HG03378 (cell line): ENCODE data around the gene ACSS1.

Experiments used
- ATAC-seq: cut with Tn5 transposase; IDR thresholded peaks from one replicate; pipeline ENCODE4 v1.9.1; 2021; ENCODE audit warnings: mild to moderate bottlenecking, moderate library complexity; ENCODE audit not compliant: unreplicated experiment

The ACSS1 gene

GRCh38 chr20:25033265-25033923 lies 24.5 kb downstream of the ACSS1 start:
- ATAC-seq: no peak

- ATAC-seq: no peak
These were observed 25.3 kb downstream of the ACSS1 start for GRCh38 chr20:25032478-25033264.

GRCh38 chr20:25032065-25032477 lies 25.9 kb downstream of the ACSS1 start:
- ATAC-seq: no peak

GRCh38 chr20:25031241-25031640 lies 26.7 kb downstream of the ACSS1 start:
- no peak for ATAC-seq

- ATAC-seq: no peak
These were observed 27.2 kb downstream of the ACSS1 start for GRCh38 chr20:25030649-25031207.

- ATAC-seq: no peak
These were observed 27.8 kb downstream of the ACSS1 start for GRCh38 chr20:25030007-25030648.

DNA sequence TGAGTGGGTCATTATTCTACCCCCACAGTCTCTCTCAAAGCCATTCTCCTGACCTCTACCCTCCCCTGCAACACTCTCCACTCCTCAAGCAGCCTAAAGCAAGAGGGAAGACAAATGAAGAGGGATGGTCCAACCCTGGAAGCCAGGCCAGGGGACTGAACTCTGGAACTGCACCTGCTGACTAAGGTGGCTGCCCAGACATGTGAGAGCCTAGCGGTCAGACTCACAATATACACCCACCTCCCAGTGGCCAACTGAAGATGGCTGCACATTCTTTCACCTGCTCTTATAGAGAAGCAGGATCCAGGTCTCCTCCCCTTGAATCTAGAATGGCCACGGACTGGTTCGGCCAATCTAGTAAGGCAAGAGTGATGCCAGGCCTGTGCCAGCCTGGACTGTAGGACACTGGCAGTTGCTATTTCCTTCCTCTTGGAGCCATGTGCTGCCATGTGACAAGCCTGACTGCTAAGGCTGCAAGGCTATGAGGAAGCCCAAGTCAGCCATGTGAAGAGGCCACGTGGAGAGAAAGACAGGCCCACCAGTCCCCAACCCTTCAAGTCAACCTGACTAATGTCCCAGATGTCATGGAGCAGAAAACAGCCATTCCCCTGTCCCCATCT lies 31.8 kb downstream of the ACSS1 start:
- no peak for ATAC-seq

DNA sequence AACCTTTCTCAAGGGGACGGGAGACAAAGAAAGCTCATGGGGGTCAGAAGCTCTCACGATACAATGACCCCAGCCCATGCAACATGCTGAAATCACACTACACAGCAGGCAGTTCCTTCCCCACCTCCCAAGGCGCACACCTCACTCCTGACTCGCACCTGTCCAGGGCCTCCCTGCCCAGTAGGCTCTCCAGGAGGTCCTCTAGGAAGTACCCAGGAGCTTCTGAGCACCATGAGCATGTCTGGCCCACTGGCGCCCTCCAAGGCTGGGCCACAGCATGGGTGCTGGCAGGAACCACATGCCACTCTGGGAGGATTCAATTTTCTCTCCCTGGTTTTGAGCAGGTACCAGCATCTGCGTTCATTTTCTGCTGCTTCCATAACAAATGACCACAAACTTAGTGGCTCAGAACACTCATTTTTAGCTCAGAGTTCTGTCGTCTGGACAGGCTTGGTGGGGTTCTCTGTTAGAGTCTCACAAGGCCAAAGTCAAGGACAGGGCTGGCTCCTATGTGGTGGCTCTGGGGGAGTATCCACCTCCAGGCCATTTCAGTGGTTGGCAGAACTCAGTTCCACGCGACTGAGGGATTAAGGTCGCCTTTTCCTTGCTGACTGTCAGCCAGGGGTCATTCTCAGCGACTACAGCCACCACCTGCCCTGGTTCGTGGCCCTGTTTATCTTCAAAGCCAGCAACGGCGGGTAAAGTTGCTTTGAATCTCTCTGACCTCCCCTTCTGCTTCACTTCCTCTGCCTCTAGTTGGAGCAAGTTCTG lies 32.7 kb downstream of the ACSS1 start:
- ATAC-seq: no peak

- ATAC-seq: no peak
These were observed 33.8 kb downstream of the ACSS1 start for GRCh38 chr20:25024171-25024570.

GRCh38 chr20:25023356-25023755 lies 34.6 kb downstream of the ACSS1 start:
- ATAC-seq: no peak

DNA sequence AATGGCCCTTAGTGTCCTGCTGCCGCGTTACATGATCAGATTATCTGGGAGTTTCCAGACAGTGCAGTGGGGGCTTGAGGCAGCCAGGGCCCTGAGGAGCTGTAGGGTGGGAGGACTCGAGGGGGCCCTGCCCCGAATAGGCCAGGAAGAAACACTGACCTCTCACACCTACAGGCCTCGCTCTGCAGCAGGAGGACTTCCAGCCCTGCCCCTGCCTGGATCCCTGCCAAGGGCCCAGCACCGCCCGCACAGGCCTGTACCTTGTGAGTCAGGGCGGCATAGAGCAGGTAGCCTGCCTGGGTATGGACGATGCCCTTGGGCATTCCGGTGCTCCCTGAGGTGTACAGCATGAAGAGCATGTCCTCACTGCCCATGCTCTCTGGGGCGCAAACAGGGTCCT lies 35.3 kb downstream of the ACSS1 start:
- ATAC-seq: no peak

DNA sequence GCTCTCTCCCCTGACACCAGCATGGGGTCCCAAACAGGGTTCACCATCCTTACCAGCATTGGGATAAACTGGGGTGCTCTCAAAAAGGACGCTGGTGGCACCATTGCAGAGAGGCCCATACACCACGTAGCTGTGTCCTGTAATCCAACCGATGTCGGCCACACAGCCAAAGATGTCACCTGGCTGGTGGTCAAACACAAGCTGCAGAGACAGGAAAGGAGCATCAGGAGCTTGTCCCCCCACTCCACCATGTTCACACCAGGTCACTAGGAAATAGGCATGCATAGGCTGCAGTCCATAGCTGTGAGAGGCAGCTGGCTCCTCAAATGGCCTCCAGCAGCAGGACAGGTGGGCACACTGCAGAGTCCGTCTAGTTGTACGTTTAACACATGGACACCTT lies 36.6 kb downstream of the ACSS1 start:
- ATAC-seq: no peak

DNA sequence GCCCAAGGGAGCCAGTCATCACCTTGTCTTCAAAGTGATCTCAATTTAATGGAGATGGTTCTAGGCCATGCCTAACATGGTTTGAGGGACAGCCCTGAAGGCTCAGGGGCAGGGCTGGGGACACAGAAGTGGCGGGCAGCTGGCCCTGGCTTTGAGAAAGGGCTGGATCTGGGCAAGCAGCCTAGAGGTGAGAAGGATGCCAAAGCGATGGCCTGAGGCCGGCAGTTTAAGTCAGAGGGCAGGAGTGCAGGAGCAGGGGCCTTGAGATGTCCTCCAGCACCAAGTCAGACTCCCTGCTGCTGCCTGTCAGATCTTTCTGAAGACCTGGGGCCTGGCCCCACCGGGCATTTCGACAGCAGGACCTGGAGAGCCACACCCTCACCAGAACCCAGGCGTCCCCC lies 37.0 kb downstream of the ACSS1 start:
- no peak for ATAC-seq

DNA sequence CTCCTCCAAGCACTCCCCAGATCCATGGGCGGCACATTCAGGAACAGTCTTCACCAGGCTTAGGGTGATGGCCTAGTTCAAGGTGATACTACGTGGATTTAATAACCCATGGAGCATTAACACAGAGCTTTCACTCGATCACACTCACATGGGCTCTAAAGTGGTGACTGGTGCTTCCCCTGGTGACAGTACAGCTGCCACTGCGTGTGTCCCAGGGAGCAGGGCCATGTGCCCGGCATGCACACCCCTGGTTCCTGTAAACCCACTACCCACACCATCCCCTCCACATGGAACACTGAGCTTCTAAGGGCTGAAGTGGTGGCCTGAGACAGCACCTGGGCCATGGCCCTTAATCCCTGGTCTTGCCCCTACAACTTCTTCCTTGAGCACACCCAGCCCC lies 37.6 kb downstream of the ACSS1 start:
- ATAC-seq: no peak

GRCh38 chr20:25019381-25020155 lies 38.4 kb downstream of the ACSS1 start:
- no peak for ATAC-seq

- ATAC-seq: no peak
These were observed 39.1 kb downstream of the ACSS1 start for GRCh38 chr20:25018841-25019240.

DNA sequence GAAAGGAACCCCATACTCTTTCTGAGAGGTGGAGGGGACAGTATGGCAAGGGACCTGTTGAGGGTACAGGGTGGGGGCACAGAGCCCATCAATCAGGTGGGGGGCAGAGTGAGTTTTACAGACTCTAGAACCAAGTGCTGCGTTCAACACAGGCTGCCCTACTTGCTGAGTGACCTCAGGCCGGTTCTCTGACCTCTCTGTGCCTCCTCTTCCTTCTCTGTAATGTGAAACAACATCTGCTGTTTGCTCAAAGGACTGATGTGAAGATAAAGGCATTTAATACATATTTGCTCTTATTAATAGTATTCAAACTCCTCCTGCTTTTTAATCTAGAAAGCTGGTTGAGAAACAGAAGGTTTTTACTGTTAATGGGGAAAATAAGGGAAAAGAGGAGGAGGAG lies 39.5 kb downstream of the ACSS1 start:
- ATAC-seq: no peak

DNA sequence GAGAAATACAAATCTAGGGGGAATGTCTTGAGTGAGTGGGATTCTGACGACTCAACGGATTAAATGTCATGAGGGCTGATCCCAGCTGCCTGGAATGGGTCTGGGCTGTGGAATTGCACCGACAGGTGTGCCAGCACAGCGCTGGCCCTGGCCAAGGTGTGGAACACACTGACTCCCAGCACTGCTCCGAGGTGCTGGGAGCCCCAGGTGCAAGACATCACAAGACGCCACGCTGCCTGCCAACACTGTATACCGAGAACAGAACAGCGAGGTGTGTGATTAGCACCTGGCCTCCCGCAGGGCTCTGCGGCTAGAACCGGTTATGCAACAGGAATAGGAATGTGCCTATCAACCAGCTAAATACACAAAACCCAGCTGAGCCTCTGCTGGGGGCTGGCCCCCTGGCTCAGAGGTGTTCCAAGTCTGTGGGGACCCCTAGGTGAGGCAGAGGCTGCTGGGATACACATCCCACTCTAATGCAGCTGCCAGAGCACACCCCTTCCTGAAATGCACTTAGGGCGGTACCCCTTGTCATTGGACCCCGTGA lies 40.6 kb downstream of the ACSS1 start:
- ATAC-seq: no peak

- ATAC-seq: no peak
These were observed 41.5 kb downstream of the ACSS1 start for GRCh38 chr20:25016471-25016870.

GRCh38 chr20:25015986-25016385 lies 42.0 kb downstream of the ACSS1 start:
- no peak for ATAC-seq
